H1 (cell line): ENCODE results near the gene PTPN7. TPM values are rescaled to one million over a fixed set of nuclear protein-coding genes. Genes with fewer than 3 reads are reported as not detected.
A peak's percentile ranks its signal among the peaks of the same experiment; 100 is the strongest.

Experiments used
- CEBPB ChIP-seq: IDR thresholded peaks from 2 replicates; pipeline ENCODE4 v1.6.1; 2012; ENCODE audit warnings: low read depth, low read length
- EGR1 ChIP-seq: IDR thresholded peaks from 2 replicates; pipeline ENCODE4 v1.6.1; 2011; ENCODE audit warnings: low read depth, low read length, borderline replicate concordance
- NANOG ChIP-seq: IDR thresholded peaks from 2 replicates; pipeline ENCODE4 v1.6.1; 2011; ENCODE audit warnings: low read length, low read depth, mild to moderate bottlenecking, inconsistent platforms; ENCODE audit not compliant: insufficient read depth, poor library complexity, severe bottlenecking
- RNF2 ChIP-seq: fragments of 200-900, 300-1000 bp; sonication (generic); IDR thresholded peaks from 2 replicates; pipeline ENCODE4 v1.7.1; 2016; ENCODE audit warnings: borderline replicate concordance, low read depth, mild to moderate bottlenecking, antibody characterized with exemption, low read length; ENCODE audit not compliant: poor library complexity, severe bottlenecking; ENCODE audit errors: missing control alignments
- RXRA ChIP-seq: IDR thresholded peaks from 2 replicates; pipeline ENCODE4 v1.6.1; 2011; ENCODE audit warnings: low read depth, mild to moderate bottlenecking, low read length, moderate library complexity; ENCODE audit not compliant: insufficient read depth
- SIN3A ChIP-seq, 2 experiments: IDR thresholded peaks in 1 of 2; conservative IDR thresholded peaks in 1 of 2; 2 replicates each; pipeline ENCODE4 v1.6.1; 2011 to 2012; ENCODE audit warnings: low read length in 2 of 2, improper control_type of control experiment in 1 of 2, low read depth in 1 of 2, mild to moderate bottlenecking in 1 of 2
- SP4 ChIP-seq: IDR thresholded peaks from 2 replicates; pipeline ENCODE4 v1.6.1; 2012; ENCODE audit warnings: low read length, inconsistent platforms
- SUZ12 ChIP-seq: fragments of 200-600 bp; sonication (generic); IDR thresholded peaks from 2 replicates; pipeline ENCODE4 v1.6.1; 2012; ENCODE audit warnings: mild to moderate bottlenecking, inconsistent platforms, low read length, moderate library complexity, mixed read lengths
- TBP ChIP-seq: IDR thresholded peaks from 2 replicates; pipeline ENCODE4 v1.6.1; 2011; ENCODE audit warnings: low read depth, low read length, improper control_type of control experiment
- YY1 ChIP-seq: IDR thresholded peaks from 2 replicates; pipeline ENCODE4 v1.6.1; 2011; ENCODE audit warnings: low read depth, mild to moderate bottlenecking, low read length
- polyA plus RNA-seq, 7 experiments: library from polyadenylated mRNA; depleted of rRNA in 3 of 7; stranded (reverse) in 5 of 7; unstranded in 2 of 7; fragments of >200 nt in 5 of 7; fragments of 200-250 nt in 2 of 7; gene quantifications; 1 replicate in 5 of 7; 2 replicates in 1 of 7; 4 replicates in 1 of 7; pipeline versions ENCODE4 v1.2.1 to v1.2.3, GENCODE V29; 2011 to 2013; ENCODE audit warnings: missing spikeins in 2 of 7, mixed read lengths in 2 of 7
- total RNA-seq: library from RNA; stranded (reverse); fragmentation: NEBNext Ultra II Directional; extraction: Animal tissue kit (Norgen Biotek cat#: 25700); gene quantifications from 2 replicates; pipeline ENCODE4 v1.2.1, GENCODE V29; 2021
- TF ChIP-seq, protein P1 (sequence below): IDR thresholded peaks from 2 replicates; pipeline ENCODE4 v1.6.1; 2012; ENCODE audit warnings: low read length, inconsistent platforms
- TF ChIP-seq, protein P2 (sequence below), 3 experiments: IDR thresholded peaks; 1 replicate in 2 of 3; 2 replicates in 1 of 3; pipeline versions ENCODE4 v1.5.1 to v1.6.1; 2011; ENCODE audit warnings: low read length in 3 of 3, mild to moderate bottlenecking in 3 of 3, inconsistent platforms in 2 of 3, low read depth in 1 of 3, moderate library complexity in 1 of 3; ENCODE audit not compliant: insufficient read depth in 1 of 3; ENCODE audit errors: control extremely low read depth in 1 of 3

PTPN7 gene
- total and polyA plus RNA-seq, 2 of the 8 experiments (the other 6 are each of a cell fraction or from before 2014, with no cell fraction given), result 0.20 TPM; not detected in 1

DNA sequence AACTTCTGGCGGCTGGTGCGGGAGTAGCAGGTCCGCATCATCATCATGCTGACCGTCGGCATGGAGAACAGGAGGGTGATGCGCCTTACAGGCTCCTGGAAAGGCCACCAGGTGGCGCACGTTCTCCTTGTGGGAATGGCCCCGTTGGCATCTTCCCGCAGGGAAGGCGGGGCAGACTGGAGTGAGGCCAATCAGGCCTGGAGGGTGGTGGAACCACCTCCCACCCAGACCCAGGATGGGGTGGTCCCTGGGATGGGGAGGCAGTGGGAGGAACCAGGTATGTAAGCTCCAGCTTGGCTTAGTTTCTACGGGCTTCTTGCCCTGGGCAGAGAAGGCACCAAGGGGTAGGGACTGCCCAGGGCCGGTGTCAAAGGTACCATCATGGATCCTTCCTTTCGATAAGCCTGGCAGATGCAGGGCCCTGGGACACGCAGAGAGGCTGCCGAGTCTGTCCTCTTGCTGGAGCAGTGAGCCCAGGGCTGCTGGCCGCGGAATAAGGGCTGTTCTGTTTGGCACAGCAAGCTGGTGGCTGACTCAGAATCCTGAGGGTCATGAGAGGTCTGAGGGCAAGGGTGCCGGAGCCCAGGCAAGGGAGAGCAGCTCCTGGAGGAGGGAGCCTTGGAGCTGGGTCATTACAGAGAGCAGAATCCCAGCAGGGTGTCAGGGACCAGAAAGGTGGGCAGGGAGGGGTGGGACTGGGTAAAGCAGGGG lies 24.5 kb upstream of the PTPN7 start (continued):
- TF ChIP-seq, protein P1, sequence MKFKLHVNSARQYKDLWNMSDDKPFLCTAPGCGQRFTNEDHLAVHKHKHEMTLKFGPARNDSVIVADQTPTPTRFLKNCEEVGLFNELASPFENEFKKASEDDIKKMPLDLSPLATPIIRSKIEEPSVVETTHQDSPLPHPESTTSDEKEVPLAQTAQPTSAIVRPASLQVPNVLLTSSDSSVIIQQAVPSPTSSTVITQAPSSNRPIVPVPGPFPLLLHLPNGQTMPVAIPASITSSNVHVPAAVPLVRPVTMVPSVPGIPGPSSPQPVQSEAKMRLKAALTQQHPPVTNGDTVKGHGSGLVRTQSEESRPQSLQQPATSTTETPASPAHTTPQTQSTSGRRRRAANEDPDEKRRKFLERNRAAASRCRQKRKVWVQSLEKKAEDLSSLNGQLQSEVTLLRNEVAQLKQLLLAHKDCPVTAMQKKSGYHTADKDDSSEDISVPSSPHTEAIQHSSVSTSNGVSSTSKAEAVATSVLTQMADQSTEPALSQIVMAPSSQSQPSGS, result 0 out of 2 replicates have a peak, but pooled peaks have one; percentile 36
- TF ChIP-seq EGR1 (no peak), SUZ12 (no peak), NANOG (peak; percentile 11), SIN3A (conservative IDR thresholded peaks at IDR 0.05 in 1 of 2, IDR thresholded peaks at IDR 0.05 in 1 of 2; ENCODE audit: low read depth in 1 of 2, low read length in 2 of 2) (0 out of 4 replicates have a peak, but pooled peaks of 1 of the 2 experiments have one; percentile 30), TBP (0 out of 2 replicates have a peak, but pooled peaks have one; percentile 20), RNF2 (no peak), RXRA (no peak), SP4 (0 out of 2 replicates have a peak, but pooled peaks have one; percentile 35), YY1 (peak; percentile 79), CEBPB (0 out of 2 replicates have a peak, but pooled peaks have one; percentile 6)
- TF ChIP-seq, protein P2, sequence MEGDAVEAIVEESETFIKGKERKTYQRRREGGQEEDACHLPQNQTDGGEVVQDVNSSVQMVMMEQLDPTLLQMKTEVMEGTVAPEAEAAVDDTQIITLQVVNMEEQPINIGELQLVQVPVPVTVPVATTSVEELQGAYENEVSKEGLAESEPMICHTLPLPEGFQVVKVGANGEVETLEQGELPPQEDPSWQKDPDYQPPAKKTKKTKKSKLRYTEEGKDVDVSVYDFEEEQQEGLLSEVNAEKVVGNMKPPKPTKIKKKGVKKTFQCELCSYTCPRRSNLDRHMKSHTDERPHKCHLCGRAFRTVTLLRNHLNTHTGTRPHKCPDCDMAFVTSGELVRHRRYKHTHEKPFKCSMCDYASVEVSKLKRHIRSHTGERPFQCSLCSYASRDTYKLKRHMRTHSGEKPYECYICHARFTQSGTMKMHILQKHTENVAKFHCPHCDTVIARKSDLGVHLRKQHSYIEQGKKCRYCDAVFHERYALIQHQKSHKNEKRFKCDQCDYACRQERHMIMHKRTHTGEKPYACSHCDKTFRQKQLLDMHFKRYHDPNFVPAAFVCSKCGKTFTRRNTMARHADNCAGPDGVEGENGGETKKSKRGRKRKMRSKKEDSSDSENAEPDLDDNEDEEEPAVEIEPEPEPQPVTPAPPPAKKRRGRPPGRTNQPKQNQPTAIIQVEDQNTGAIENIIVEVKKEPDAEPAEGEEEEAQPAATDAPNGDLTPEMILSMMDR (IDR thresholded peaks at IDR 0.05; ENCODE audit: control extremely low read depth in 1 of 3, insufficient read depth in 1 of 3, low read depth in 1 of 3, low read length in 3 of 3), result peak; percentile 89 to 99 (median 97)
